Cardiac fibroblast (primary cell): Measurements from ENCODE around the gene STAB2.

Source experiments
- DNase-seq, 2 donors: peaks; one replicate each; pipeline versions ENCODE4 v3.0.0 to v3.0.0-alpha.2; 2010; ENCODE audit warnings: low read depth in 2 of 2
- H3K4me3 ChIP-seq, 2 donors: replicated peaks in 1 of 2; 1 replicate in 1 of 2; 2 replicates in 1 of 2; pipeline ENCODE4 v1.5.1; 2011; ENCODE audit warnings: low read depth in 2 of 2, low read length in 2 of 2, mild to moderate bottlenecking in 2 of 2, moderate library complexity in 1 of 2
- CTCF ChIP-seq: IDR thresholded peaks from one replicate; pipeline ENCODE4 v1.5.1; 2011; ENCODE audit warnings: low read depth, mild to moderate bottlenecking, low read length, inconsistent platforms

Gene STAB2

GRCh38 chr12:103769240-103769945 lies 182.3 kb downstream of the STAB2 start:
- no peak for TF ChIP-seq CTCF
- no peak for DNase-seq
- H3K4me3 ChIP-seq = no peak overlapping the region

GRCh38 chr12:103771466-103771865 lies 184.4 kb downstream of the STAB2 start:
- no peak overlapping the region for H3K4me3 ChIP-seq
- peak; percentile 79 for TF ChIP-seq CTCF
- DNase-seq = peak; percentile 45 to 65

GRCh38 chr12:103772367-103773108 lies 185.5 kb downstream of the STAB2 start:
- no peak for TF ChIP-seq CTCF
- DNase-seq = no peak
- H3K4me3 ChIP-seq = no peak overlapping the region

GRCh38 chr12:103773109-103773910 lies 186.2 kb downstream of the STAB2 start:
- H3K4me3 ChIP-seq = no peak overlapping the region
- no peak for TF ChIP-seq CTCF
- DNase-seq = no peak

GRCh38 chr12:103774977-103775560 lies 188.0 kb downstream of the STAB2 start:
- DNase-seq = no peak
- TF ChIP-seq CTCF = no peak
- no peak overlapping the region for H3K4me3 ChIP-seq

GRCh38 chr12:103778781-103779180 lies 191.7 kb downstream of the STAB2 start:
- no peak for TF ChIP-seq CTCF
- H3K4me3 ChIP-seq = no peak overlapping the region
- DNase-seq = no peak
